H9 (cell line): ENCODE measurements around the gene UCP1. TPM values are rescaled to one million over a fixed set of nuclear protein-coding genes. Genes with fewer than 3 reads are reported as not detected.

Experiments used
- DNase-seq: peaks from one replicate; pipeline ENCODE4 v3.0.0-alpha.2; 2017
- H2AFZ ChIP-seq: one replicate; pipeline ENCODE4 v1.6.1; 2013; ENCODE audit warnings: mild to moderate bottlenecking, low read length, control low read depth, moderate library complexity
- H2AK5ac ChIP-seq: 2 replicates; pipeline ENCODE4 v1.6.1; 2013; ENCODE audit warnings: low read length, control low read depth, mixed read lengths; ENCODE audit not compliant: insufficient read length
- H2BK120ac ChIP-seq: one replicate; pipeline ENCODE4 v1.6.1; 2013; ENCODE audit warnings: low read depth, mild to moderate bottlenecking, low read length, control low read depth, inconsistent platforms; ENCODE audit not compliant: poor library complexity, severe bottlenecking
- H2BK12ac ChIP-seq: 2 replicates; pipeline ENCODE4 v1.6.1; 2013; ENCODE audit warnings: low read length, control low read depth, mixed read lengths, low read depth; ENCODE audit not compliant: insufficient read length
- H2BK15ac ChIP-seq: 2 replicates; pipeline ENCODE4 v1.6.1; 2013; ENCODE audit warnings: low read depth, low read length, control low read depth
- H2BK20ac ChIP-seq: one replicate; pipeline ENCODE4 v1.6.1; 2013; ENCODE audit warnings: low read depth, mild to moderate bottlenecking, low read length, control low read depth, inconsistent platforms; ENCODE audit not compliant: poor library complexity, severe bottlenecking
- H2BK5ac ChIP-seq: 2 replicates; pipeline ENCODE4 v1.6.1; 2013; ENCODE audit warnings: low read length, control low read depth, mixed read lengths; ENCODE audit not compliant: insufficient read length
- H3K14ac ChIP-seq: 2 replicates; pipeline ENCODE4 v1.6.1; 2013; ENCODE audit warnings: low read length, control low read depth; ENCODE audit not compliant: insufficient read depth
- H3K18ac ChIP-seq: 2 replicates; pipeline ENCODE4 v1.6.1; 2013; ENCODE audit warnings: low read depth, mild to moderate bottlenecking, mixed read lengths, low read length, control low read depth; ENCODE audit not compliant: insufficient read length
- H3K23ac ChIP-seq: 2 replicates; pipeline ENCODE4 v1.6.1; 2013; ENCODE audit warnings: low read length, control low read depth, mixed read lengths, low read depth; ENCODE audit not compliant: insufficient read length
- H3K23me2 ChIP-seq: 2 replicates; pipeline ENCODE4 v1.6.1; 2013; ENCODE audit warnings: low read depth, mild to moderate bottlenecking, mixed read lengths, low read length, control low read depth; ENCODE audit not compliant: insufficient read length, poor library complexity, severe bottlenecking
- H3K27ac ChIP-seq: 2 replicates; pipeline ENCODE4 v1.5.1; 2013; ENCODE audit warnings: low read length, control low read depth, mixed read lengths, low read depth; ENCODE audit not compliant: insufficient read length
- H3K27me3 ChIP-seq: 2 replicates; pipeline ENCODE4 v1.6.1; 2013; ENCODE audit warnings: low read length, control low read depth, inconsistent platforms; ENCODE audit not compliant: insufficient read depth
- H3K4ac ChIP-seq: 2 replicates; pipeline ENCODE4 v1.6.1; 2013; ENCODE audit warnings: low read depth, mild to moderate bottlenecking, control low read depth, inconsistent platforms, low read length, moderate library complexity
- H3K4me1 ChIP-seq: 2 replicates; pipeline ENCODE4 v1.6.1; 2013; ENCODE audit warnings: low read length, control low read depth, inconsistent platforms; ENCODE audit not compliant: insufficient read depth
- H3K4me2 ChIP-seq: 2 replicates; pipeline ENCODE4 v1.6.1; 2013; ENCODE audit warnings: low read length, control low read depth, mixed read lengths; ENCODE audit not compliant: insufficient read length, insufficient read depth
- H3K56ac ChIP-seq: 2 replicates; pipeline ENCODE4 v1.6.1; 2013; ENCODE audit warnings: low read depth, mild to moderate bottlenecking, mixed read lengths, low read length, control low read depth; ENCODE audit not compliant: insufficient read length
- H3K79me1 ChIP-seq: 2 replicates; pipeline ENCODE4 v1.6.1; 2013; ENCODE audit warnings: low read depth, mild to moderate bottlenecking, moderate library complexity, low read length, control low read depth, inconsistent platforms; ENCODE audit not compliant: insufficient read depth, poor library complexity, severe bottlenecking
- H3K79me2 ChIP-seq: 2 replicates; pipeline ENCODE4 v1.6.1; 2013; ENCODE audit warnings: low read length, control low read depth, inconsistent platforms; ENCODE audit not compliant: insufficient read depth
- H3K9ac ChIP-seq: 2 replicates; pipeline ENCODE4 v1.6.1; 2013; ENCODE audit warnings: low read length, control low read depth, mixed read lengths; ENCODE audit not compliant: insufficient read length; ENCODE audit errors: extremely low read depth
- H3K9me3 ChIP-seq: one replicate; pipeline ENCODE4 v1.6.1; 2013; ENCODE audit warnings: low read depth, low read length, inconsistent platforms; ENCODE audit not compliant: control insufficient read depth
- H3T11ph ChIP-seq: one replicate; pipeline ENCODE4 v1.6.1; 2013; ENCODE audit warnings: mild to moderate bottlenecking, low read length, control low read depth, inconsistent platforms
- H4K20me1 ChIP-seq: one replicate; pipeline ENCODE4 v1.6.1; 2013; ENCODE audit not compliant: control insufficient read depth, insufficient read length, insufficient read depth
- H4K5ac ChIP-seq: 2 replicates; pipeline ENCODE4 v1.6.1; 2013; ENCODE audit warnings: low read depth, mild to moderate bottlenecking, mixed read lengths, low read length, control low read depth; ENCODE audit not compliant: insufficient read length
- H4K8ac ChIP-seq: replicated peaks from 2 replicates; pipeline ENCODE4 v1.6.1; 2013; ENCODE audit warnings: low read length, control low read depth, mixed read lengths, low read depth; ENCODE audit not compliant: insufficient read length
- H4K91ac ChIP-seq: 2 replicates; pipeline ENCODE4 v1.6.1; 2013; ENCODE audit warnings: low read depth, mild to moderate bottlenecking, moderate library complexity, mixed read lengths, low read length, control low read depth; ENCODE audit not compliant: insufficient read length
- H3K27ac Mint-ChIP-seq, 3 experiments: 2 replicates in 2 of 3; 3 replicates in 1 of 3; pipeline ENCODE4 v1.8.0; 2020 to 2021; ENCODE audit warnings: mixed read lengths in 3 of 3, mild to moderate bottlenecking in 1 of 3, moderate library complexity in 1 of 3
- H3K27me3 Mint-ChIP-seq: 2 replicates; pipeline ENCODE4 v1.8.0; 2021; ENCODE audit warnings: low read depth, mild to moderate bottlenecking, moderate library complexity, mixed read lengths
- H3K36me3 Mint-ChIP-seq, 3 experiments: 2 replicates in 2 of 3; 3 replicates in 1 of 3; pipeline ENCODE4 v1.8.0; 2020 to 2021; ENCODE audit warnings: low read depth in 3 of 3, mixed read lengths in 3 of 3; ENCODE audit not compliant: insufficient read depth in 1 of 3
- H3K4me1 Mint-ChIP-seq, 2 experiments: 2 replicates each; pipeline ENCODE4 v1.8.0; 2020; ENCODE audit warnings: mixed read lengths in 2 of 2
- H3K4me3 Mint-ChIP-seq, 2 experiments: 2 replicates in 1 of 2; 3 replicates in 1 of 2; pipeline ENCODE4 v1.8.0; 2020 to 2021; ENCODE audit warnings: mild to moderate bottlenecking in 2 of 2, mixed read lengths in 2 of 2, moderate library complexity in 1 of 2
- H3K9me3 Mint-ChIP-seq, 2 experiments: 2 replicates in 1 of 2; 3 replicates in 1 of 2; pipeline ENCODE4 v1.8.0; 2020; ENCODE audit warnings: mild to moderate bottlenecking in 2 of 2, mixed read lengths in 2 of 2, moderate library complexity in 1 of 2
- WGBS: extraction: QIAGEN DNeasy Blood & Tissue Kit; methylation state at CpG from one replicate; pipeline ENCODE4 v1.1.7; 2013; ENCODE audit warnings: missing lambda C conversion rate, low lambda C conversion rate, mixed read lengths; ENCODE audit not compliant: insufficient read length; ENCODE audit errors: extremely low coverage; 5-methylcytosine and 5-hydroxymethylcytosine counted together
- total RNA-seq: library from RNA; stranded (reverse); gene quantifications from 2 replicates; pipeline ENCODE4 v1.2.1, GENCODE V29; 2021
- TF ChIP-seq, protein P1 (sequence below): fragments of 200-600 bp; sonication (generic); conservative IDR thresholded peaks from 3 replicates; pipeline ENCODE4 v1.8.0; 2021; ENCODE audit warnings: antibody characterized with exemption, mild to moderate bottlenecking

UCP1 gene
- total RNA-seq, 1 experiment from 2014 or later, result not detected

DNA sequence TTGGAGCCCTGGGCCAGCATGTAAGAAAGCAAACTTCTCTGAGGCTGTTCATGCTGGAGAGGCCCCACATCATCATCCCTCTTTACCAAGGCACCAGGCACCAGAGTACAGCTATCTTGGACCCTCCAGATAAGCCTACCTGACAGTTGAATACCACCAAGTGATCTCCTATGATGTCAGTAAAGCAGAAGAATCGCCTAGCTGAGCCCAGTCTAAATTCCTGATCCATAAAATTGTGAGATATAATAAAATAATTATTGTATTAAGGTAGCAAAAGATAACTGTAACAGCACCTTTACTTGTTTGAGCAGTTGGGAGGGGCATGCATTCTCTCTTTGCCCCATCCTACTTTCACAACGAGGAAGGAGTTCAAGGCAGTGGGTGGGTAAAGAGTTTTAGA is 2.9 kb upstream of the UCP1 start:
- Histone ChIP-seq H3K23me2 (peaks cover 10% of the 10 kb centered on the region), H3K79me1 (no peaks in the 10 kb centered on the region), H3K23ac (no peak overlapping the region), H4K8ac (no peak overlapping the region), H4K5ac (no peak overlapping the region), H2BK120ac (no peak overlapping the region), H3K4ac (no peak overlapping the region), H2AK5ac (no peak overlapping the region), H3K4me1 (no peaks in the 10 kb centered on the region), H2BK15ac (no peak overlapping the region), H3K27me3 (peaks cover 30% of the 10 kb centered on the region), H3K4me2 (no peak overlapping the region), H2AFZ (no peak overlapping the region), H2BK12ac (no peak overlapping the region), H3K9ac (no peak overlapping the region), H3K27ac (no peak overlapping the region), H2BK20ac (no peak overlapping the region), H3K9me3 (no peaks in the 10 kb centered on the region), H3K56ac (no peak overlapping the region), H3T11ph (no peak overlapping the region), H4K91ac (no peak overlapping the region), H3K18ac (no peak overlapping the region), H3K79me2 (no peaks in the 10 kb centered on the region), H2BK5ac (no peak overlapping the region), H3K14ac (no peak overlapping the region), H4K20me1 (no peaks in the 10 kb centered on the region)
- no peak for DNase-seq
- peaks cover 4 to 8% of the 10 kb centered on the region in 2 experiments; a peak in 3 of 5 replicates for H3K9me3 Mint-ChIP-seq
- TF ChIP-seq, protein P1, sequence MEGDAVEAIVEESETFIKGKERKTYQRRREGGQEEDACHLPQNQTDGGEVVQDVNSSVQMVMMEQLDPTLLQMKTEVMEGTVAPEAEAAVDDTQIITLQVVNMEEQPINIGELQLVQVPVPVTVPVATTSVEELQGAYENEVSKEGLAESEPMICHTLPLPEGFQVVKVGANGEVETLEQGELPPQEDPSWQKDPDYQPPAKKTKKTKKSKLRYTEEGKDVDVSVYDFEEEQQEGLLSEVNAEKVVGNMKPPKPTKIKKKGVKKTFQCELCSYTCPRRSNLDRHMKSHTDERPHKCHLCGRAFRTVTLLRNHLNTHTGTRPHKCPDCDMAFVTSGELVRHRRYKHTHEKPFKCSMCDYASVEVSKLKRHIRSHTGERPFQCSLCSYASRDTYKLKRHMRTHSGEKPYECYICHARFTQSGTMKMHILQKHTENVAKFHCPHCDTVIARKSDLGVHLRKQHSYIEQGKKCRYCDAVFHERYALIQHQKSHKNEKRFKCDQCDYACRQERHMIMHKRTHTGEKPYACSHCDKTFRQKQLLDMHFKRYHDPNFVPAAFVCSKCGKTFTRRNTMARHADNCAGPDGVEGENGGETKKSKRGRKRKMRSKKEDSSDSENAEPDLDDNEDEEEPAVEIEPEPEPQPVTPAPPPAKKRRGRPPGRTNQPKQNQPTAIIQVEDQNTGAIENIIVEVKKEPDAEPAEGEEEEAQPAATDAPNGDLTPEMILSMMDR, result no peak
- H3K27ac Mint-ChIP-seq, result no peak overlapping the region
- no peak overlapping the region for H3K4me3 Mint-ChIP-seq
- H3K27me3 Mint-ChIP-seq, result no peaks in the 10 kb centered on the region
- peaks cover 13 to 16% of the 10 kb centered on the region in 2 experiments for H3K4me1 Mint-ChIP-seq
- H3K36me3 Mint-ChIP-seq, result peaks cover 0 to 2% (median 0%) of the 10 kb centered on the region in 3 experiments; a peak in 1 of 7 replicates
- WGBS, result no CpG with 5 or more reads among the region's 2 CpGs
